Suppressor macrophage treated with lipopolysaccharide for 1 hour (primary cell): ENCODE data around the gene LRP8.

Source experiments
- DNase-seq, 3 donors: peaks; one replicate each; pipeline ENCODE4 v3.0.0-alpha.2; 2020 to 2022

LRP8 gene

DNA sequence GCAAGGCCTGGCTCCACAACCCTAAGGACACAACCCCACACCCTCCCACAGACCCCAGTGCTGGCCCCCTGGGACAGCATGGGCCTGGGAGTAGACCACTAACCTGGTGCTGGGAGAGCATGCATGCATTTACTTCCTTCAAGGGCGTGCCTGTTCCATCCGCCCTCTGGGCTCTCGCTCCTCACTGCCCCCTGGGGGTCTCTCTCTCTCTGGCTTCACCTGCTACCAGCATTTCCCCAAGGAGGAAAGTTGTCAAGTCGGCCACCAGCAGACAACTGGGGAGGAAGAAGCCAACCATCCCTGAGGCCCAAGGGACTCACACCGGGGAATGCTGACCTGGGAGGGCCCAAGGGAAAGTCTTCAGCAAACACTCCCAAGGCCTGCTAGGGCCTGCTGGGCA is 6.5 kb downstream of the LRP8 start:
- no peak for DNase-seq

DNA sequence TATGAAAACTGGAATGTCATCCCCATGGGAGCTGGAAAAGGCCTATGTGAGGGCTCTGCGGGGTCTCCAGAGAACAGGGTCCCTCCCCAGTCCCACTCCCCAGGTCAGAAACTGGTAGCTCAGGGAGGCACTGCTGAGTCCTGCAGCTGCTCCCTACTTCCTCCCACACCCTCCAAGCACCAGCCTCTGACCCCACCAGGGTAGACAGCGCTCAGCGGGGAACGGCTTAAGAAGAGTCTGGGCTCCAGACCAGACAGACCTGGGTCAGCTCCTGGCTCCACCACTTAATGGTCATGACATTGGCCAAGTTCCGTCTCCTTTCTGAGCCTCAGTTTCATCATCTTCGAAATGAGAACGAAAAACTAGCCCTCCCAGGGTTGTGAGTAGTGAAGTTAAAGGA is 7.2 kb downstream of the LRP8 start:
- DNase-seq, result no peak

DNA sequence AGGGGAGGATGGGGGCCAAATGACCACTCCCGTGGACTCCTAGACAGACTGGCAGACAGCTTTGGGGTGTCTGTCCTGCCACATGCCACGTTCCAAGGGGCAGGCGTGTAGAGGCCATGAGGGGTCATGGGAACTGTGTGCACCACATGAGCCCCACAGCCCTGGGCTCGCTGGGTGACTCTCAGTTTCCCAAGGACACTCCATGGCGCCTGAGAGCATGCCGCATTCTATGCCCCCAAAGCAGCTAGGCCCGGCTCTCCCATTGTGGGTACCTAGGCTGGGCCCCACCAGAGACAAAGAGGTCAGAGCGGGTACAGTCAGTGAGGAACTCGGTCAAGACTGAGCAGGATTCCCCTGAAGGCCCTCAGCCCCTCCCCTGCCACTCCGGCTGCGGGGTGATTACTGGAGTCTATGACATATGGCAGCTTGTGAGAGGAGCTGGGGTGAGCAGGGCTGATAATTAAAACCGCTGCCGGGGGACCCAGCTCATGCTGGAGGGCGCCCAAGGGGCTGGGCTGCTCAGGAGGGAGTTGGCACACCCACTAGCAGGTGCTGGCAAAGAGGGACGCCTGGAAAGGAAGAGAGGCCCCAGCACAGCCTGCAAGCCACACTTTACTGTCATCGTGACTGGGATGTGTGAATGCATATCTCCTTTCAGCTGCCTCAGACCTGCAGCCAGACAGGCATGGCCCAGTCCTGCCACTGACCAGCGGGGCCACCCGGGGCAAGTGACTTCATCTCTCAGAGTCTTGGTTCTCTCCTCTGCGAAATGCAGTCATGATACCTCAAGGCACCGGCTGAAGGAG is 8.4 kb downstream of the LRP8 start:
- no peak for DNase-seq

DNA sequence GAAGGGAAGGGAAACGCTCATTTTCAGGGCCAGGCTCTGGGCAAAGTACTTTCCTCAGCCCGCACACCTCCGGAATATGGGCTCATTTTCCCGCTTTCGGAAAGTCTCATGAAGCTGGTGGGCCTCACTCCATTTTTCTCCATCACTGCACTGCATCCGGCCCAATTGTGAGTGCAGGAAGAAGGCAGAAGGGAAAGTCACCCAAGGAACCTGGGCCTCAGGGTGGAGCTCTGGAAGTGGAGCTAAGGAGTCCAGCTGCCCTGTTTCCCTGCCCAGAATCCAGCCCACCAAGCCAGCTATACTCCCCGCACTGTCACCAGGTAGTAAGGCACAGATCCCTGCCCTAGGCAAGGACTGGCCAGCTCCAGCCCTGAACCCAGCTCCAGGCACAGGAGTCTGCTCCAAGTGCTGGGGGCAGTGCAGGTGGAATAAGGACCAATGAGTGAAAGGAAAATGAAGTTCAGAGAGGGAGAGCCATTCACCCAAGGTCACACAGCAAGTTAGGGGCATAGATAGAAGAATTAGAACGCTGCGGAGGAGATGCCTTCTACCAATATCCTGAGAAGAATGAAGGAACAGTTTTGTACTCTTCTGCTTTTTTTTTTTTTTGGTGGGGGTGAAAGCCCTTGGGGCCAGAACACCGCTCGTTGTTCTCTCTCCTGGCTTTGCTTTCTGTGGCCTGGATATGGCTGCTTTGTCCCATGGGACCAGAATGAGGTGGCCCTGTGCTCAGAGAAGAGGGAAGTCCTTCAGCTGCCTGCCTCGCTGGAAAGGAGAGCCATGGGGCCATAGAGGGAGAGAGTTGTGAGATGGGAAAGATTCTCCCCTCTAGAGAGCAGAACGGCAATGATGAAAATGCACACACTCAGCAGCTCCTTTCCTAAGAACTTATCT is 10.0 kb downstream of the LRP8 start:
- no peak for DNase-seq

DNA sequence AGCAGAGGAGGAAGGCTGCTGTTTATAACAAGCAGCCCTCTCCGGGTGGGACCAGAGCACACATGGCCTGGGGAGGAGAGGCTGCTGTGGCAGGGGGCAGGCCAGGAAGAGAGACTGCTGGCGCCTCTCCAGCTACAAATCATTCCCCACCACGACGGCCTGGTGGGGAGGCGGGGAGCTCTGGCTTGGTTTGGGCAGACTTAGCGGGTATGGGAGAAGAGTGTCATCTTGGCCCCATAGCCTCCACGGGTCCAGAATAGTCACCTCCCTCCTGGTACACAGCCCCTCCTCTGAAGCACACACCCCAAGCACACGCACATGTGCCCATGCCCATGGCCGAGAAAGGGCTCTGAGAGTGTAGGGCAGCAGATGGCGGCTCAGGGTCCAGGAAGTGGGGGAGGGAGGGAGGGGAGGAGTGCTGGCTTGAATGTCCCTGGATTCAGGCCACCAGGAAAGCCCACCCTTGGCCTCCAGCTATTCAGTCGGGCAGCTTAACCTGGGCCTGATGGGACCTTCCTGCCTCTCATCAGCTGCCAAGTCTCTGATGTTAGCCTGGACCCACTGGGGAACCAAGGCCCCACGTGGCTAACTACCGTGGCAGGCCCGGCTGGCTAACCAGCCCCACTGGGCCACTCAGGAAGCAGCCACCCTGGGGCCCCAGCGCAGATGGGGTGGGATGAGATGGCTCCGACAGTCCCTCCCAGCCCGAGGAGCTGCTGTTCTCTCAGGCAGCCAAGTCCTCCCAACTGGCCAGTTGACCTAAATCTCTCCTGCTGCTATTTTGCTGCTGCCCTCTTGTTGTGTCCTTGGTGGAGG is 10.9 kb downstream of the LRP8 start:
- no peak for DNase-seq

DNA sequence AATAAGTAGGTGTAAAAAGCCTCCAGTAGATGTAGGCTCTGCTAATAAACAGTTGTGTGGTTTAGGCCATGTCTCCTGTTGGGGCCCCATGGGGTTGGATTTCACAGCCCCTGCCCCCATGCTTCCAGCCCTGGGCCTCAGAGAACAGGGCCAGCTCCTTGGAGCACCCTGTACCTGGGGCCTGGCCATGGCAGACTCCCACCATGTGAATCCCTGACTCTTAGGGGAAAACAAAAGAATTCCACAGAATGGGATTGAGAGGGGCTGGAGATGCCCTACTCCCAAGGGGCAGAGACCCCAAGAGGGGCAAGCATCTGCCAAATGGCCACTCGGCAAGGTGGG is 11.5 kb downstream of the LRP8 start:
- no peak for DNase-seq

DNA sequence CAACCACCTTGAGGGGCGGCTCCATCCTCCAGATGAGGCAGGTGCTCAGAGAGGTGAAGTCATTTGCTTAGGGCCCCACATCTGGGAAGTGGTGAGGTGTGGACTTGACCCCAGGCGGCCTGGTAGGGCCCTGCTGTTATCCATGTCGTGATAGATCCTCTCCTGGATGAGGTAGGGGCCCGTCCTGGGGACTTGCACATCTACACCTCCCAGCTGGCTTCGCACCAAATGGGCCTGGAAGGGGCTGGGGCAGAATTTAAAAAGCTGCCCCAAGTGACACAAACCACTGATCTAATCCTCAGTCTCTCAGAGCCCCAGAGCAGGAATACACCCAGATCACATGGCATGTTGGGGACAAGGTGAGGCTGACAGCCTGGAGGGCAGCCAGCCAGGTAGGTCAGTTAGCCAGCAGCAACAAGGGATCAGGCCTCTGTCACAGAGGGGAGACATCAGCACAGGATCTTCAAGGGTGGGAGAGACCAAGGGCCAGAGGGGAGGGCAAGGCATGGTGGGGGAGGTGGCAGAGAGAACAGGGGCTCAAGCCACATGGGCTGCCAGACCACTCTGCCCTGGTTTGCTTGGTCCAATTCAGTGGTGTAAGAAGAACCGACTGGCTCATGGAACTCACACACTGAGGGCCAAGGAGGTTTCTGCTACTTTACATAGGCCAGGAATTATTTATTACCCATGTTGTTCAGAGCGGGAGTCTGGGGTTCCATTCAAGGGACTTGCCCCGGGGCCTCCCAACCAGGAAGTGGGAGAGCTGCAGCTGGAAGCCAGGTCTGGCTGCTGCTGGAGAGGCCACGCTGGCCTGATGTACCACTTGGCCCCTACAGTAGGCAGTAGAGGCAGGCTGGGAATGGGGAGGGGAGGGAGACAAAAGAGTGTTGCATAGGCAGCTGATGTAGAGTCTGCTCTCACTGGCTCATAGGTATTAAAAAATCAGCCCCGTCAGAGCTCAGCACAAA is 12.1 kb downstream of the LRP8 start:
- peak in 1 of 3 donors; percentile 33 for DNase-seq

DNA sequence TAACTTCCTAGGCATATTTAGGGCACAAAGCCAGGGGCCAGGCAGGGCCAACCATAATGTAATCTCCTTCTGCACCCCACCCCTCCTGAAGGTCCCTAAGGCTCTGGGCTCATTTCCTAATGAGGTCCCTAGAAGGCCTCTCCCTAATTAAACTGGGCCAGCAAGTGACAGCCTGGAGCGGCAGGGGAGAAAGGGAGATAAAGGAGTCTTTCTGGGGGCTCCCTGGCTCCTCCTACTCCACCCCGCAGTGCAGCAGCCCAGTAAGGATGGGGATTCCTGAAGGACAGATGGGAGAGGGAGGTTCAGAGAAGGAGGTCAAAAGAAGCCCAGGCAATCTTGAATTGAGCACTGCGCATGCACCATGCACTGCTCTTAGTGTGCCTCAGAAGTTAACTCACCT is 12.8 kb downstream of the LRP8 start:
- no peak for DNase-seq

DNA sequence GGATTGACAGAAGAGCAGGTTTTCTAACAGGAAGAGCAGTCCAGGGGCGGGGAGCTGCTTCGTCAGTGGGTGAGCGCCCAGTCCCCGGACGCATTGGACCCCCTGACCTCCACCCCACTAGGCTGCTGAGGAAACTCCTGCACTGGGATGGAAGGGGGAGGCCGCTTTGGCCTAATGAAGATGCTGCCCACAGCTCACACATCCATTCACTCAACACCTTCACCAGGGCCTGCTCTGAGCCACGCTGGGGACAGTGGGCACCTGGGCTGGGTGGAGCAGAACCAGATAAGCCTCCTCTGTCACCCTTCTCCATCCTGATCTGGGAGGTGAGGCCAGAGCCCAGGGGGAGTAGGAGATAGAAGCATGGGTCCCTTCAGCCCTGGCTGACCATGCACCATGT is 13.3 kb downstream of the LRP8 start:
- DNase-seq, result no peak

DNA sequence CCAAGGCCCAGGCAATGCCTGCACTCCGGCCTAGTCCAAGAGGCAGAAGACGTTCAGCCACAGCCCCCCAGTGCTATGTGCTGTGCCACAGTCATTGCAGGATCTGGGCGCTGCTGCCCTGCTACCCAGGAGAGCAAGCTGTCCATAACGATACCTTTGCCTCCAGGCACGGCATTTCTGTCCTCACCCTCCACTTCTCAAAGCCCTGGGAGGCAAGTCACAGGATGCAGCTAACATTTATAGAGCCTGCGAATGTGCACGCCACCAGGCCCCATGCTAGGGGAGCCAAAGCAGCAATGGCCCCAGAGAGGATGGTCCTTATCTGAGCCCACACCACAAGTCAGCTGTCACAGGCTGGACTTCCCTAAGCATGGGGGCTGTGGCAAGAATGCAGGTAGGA is 13.8 kb downstream of the LRP8 start:
- DNase-seq, result no peak

DNA sequence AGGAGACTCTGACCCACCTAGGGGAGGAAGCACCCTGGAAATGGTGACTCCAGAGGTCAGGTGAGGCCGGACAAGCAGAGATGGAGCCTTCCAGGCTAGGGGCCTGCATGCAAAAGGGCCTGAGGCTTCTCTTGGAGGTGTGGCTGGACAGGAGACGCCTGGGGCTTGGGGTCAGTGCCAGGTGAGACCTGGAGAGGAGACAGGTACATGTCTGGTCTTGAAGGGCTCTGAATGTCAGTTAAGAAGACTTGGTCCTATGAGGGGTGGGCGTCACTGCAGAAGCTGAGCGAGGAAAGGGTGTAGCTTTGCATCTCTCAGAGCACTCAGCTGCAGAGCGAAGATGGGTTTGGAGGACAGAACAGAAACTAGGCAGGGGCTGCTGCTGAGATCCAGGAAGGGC is 14.3 kb downstream of the LRP8 start:
- no peak for DNase-seq

DNA sequence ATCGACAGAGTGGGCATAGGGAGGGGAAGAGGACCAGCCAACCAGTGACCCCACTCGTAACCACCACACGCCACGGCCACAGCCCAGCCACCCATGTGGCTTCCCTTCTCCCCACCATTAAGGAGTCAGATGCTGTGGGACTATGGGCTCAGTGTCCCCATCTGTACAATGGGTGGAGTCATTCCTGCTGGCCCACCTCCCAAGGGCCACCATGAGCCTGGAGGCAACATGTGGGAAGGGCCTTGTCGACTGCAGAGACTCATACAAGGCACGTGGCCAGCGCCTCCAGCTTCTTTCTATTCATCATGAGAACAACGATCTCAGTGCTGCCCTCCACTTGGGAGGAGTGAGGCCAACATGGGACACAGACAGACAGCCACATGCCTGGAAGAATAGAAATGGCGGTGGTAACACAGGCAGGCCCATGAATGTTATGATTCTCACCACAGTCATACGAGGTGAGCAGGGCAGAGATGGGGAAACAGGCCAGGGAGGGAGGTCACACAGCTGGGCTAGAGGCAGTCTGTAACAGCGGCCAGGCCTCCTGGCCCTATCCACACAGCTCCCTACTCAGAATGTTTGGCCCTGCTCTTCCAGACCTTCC is 16.1 kb downstream of the LRP8 start:
- no peak for DNase-seq

DNA sequence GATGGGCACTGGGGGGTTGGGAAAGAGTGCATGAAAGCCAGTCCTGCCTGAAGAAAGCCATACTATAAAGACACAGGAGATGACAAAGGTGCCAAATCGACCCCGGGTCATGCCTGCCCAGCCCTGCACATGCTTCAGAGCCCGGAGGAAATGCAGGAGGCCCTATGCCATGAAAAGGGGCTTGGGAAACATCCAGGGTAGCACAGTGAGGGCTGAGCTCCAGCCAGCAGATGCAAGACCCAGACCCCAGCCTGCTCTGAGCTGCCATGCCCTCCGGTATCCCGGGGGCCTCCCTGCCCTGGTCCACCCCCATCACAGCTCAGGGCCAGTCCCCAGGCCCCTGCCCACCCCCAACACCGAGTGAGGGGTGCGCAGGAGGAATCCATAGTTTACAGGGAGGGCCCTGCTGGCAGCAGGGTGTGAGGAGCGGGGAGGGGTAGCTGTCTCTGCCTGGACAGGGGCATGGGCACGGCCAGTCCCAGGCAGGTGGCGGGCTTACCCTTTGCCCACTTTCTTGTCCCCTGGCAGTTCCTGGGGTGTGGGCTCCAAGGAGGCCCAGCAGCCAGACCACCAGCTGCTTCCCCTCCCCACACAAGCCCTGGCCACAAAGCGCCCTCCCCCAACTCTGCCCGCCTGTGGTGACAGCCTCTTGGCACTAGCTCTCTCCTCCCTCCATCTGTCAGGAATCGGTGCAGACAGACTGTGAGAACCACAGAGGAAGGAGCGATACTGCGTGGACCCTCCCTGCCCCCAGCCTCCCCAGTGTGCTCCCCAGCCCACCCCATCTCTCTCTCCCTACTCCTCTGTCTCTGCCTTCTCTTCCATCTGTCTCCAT is 16.8 kb downstream of the LRP8 start:
- no peak for DNase-seq

DNA sequence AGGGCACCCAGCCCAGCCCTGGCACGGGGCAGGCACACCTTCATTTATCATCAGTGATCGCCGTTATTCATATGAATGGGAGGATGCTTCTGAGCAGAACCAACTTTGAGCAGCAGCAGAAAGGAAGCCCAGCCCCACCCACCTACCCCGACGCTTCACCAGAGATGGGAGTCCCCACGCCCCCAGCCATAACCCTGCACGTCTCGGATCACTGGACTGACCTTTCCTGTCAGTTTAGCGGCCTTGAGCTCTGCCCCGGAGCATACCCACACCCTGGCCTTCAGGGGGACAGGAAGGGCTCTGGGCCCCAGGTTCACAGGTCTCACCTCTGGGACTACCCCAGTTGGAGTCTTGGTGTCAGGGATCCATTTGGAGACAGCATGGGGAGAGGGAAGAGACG is 18.1 kb downstream of the LRP8 start:
- DNase-seq, result no peak

DNA sequence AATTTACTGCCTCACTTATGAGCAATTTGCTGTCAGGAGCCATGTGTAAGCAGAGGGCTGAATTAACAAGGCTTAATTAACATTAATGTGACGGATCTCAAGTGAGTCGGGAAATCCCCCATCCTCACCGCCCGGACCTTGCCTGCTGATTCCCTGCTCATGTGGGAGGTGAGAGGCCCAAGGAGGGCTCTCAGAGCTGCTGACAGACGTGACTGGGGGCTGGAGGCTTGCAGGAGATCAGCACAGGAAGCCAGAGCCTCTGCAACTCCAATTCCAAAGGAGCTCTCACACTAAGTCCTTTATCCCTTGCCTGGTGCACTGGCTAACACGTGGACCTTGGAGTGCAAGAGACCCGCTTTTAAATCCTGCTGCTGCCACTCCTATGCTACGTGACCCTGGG is 19.4 kb downstream of the LRP8 start:
- no peak for DNase-seq

DNA sequence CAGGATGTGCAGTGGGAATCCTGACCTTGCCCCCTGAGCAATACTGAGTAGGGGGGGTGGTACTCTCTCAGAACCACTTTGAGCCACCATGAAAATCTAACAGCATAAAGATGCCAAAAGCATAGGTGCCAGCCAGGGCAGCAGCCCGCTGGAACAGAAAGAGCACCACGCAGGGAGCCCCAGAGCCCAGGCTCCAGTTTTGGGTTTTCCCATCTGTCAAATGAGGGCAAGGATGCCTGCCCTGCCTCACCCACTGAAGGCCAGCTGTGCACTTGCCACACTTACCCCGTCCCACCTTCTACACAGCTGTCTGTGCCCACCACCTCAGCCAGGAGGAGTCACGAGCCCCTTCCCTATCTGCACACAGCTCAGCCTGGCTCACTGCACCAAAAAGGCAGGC is 20.8 kb downstream of the LRP8 start:
- no peak for DNase-seq

DNA sequence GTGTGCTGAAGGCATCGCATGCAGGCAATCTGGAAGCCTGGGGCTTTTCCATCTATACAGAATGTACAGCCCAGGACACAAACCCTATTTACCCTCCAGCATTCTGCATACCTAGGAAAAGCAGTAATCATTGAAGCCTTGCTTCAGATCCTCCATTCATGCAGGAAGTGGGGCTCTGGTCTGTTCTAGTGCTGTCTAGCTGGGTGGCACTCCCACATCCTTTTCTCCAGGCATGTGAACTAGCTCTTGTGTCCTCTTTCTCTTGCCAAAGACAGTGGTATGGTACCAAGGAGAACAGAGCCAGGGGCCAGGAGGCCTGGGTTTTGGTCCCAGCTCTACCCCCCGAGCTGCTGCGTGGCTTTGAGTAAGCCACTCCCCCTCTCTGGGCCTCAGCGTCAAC is 21.7 kb downstream of the LRP8 start:
- DNase-seq, result no peak

DNA sequence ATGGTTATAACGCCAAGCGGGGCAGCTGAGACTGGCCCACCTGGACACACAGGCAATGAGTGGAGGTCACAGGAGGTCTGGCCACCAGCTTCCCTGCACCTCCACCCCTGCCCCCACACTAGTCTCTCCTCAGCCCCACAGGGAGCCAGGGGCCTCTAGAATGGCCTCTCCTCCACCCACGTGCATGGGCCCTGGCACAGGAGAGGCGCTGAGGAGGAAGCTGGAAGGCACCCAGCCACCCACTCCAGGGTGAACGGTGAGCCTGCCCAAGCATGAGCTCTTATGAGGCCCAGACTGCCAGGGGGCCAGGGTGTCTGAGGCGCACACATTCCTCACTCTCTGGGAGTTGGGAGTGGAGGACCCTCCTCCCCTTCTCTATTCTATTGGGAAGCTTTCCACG is 22.2 kb downstream of the LRP8 start:
- peak in 1 of 3 donors; percentile 20 for DNase-seq

DNA sequence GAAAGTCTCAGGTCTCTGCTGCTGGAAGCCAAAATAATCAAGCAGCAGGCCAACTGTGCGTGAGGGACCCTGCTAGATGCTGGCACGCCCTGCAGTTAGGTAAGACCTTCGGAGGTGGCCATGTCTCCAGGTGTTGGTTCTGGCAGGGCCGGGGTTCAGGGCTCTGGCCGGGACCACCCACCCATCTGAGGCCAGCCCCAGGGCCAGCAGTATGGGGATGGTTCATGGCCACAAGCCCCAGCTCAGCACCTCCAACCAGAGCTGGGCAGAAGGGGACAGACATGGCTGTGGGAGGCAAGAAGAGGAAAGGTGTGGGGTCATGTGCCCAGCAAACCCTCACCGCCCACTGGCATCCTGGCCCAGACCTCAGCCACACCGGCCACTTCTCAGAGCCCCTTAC is 23.3 kb downstream of the LRP8 start:
- DNase-seq, result no peak

DNA sequence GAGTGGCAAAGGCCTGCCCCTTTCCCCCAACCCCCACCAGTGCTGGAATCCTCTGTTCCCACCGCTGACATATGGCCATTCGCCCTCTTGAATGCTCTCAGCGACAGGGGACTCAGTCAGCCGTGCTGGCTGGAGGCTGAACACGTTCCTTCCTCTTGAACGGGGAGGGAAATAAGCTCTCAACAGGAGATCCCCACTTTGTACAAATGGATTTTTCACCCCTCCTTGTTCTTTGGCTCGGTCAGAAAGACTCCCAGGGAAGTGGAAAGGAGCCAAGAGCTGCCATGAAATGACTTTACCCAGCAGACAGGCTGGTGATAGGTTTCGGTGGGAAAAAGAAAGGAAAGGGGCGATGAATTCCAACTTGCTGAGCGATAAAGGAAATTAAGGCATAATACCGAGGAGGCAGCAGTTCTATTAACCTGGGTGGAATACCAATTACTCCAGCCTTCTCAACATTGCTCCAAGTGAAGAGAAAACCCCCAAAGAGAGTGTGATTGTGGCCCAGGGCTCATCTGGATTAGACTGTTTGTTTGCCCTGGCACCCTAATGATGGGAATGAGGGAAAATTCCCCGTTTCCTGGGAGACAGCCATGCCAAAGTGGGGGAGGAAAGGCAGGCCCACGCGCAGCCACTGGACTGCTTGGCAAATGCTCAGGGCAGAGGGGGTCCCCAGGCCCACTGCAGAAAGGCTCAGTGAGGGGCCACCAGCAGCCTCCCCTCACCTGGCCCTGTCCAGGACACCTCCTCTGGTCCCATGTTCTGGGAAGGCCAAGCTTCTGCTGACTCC is 23.9 kb downstream of the LRP8 start:
- no peak for DNase-seq
